Epithelial cell of proximal tubule (primary cell): ENCODE measurements around the gene VWA3B. TPM values are rescaled to one million over a fixed set of nuclear protein-coding genes. Genes with fewer than 3 reads are reported as not detected.
A peak's percentile ranks its signal among the peaks of the same experiment; 100 is the strongest.
"Not testable (repeated sequence)": the region's sequence is repeated elsewhere in the genome, so short reads cannot be mapped to it uniquely, and the experiment has no call there.

Source experiments
- DNase-seq: peaks from one replicate; pipeline ENCODE4 v3.0.0-alpha.2; 2011; ENCODE audit warnings: low read depth
- H3K4me3 ChIP-seq: 2 replicates; pipeline ENCODE4 v1.5.1; 2011; ENCODE audit warnings: low read depth, mild to moderate bottlenecking, low read length
- CTCF ChIP-seq: conservative IDR thresholded peaks from 2 replicates; pipeline ENCODE4 v1.5.1; 2012; ENCODE audit warnings: low read depth, mild to moderate bottlenecking, low read length
- total RNA-seq: library from RNA; depleted of rRNA; stranded (reverse); fragments of >200 nt; gene quantifications from 2 replicates; pipeline ENCODE4 v1.2.3, GENCODE V29; 2015

The VWA3B gene
- total RNA-seq, 1 donor from 2014 or later, result not detected

GRCh38 chr2:98263362-98263761 is 176.4 kb downstream of the VWA3B start:
- TF ChIP-seq CTCF, result no peak
- DNase-seq, result no peak

GRCh38 chr2:98268225-98268624 is 181.3 kb downstream of the VWA3B start:
- not testable (repeated sequence) for H3K4me3 ChIP-seq, DNase-seq

More at GRCh38 chr2:98263362-98263761, 176.4 kb downstream of the VWA3B start:
- no peak overlapping the region for H3K4me3 ChIP-seq

- no peak overlapping the region for H3K4me3 ChIP-seq
- peak; percentile 88 for TF ChIP-seq CTCF
- no peak for DNase-seq
These were observed 182.3 kb downstream of the VWA3B start for GRCh38 chr2:98269274-98269673.

GRCh38 chr2:98269830-98270229 is 182.9 kb downstream of the VWA3B start:
- H3K4me3 ChIP-seq, result no peak overlapping the region
- TF ChIP-seq CTCF, result no peak
- no peak for DNase-seq

- DNase-seq, result no peak
- no peak overlapping the region for H3K4me3 ChIP-seq
- no peak for TF ChIP-seq CTCF
These were observed 190.3 kb downstream of the VWA3B start for GRCh38 chr2:98277162-98277859.

- TF ChIP-seq CTCF, result no peak
- no peak overlapping the region for H3K4me3 ChIP-seq
- no peak for DNase-seq
These were observed 191.1 kb downstream of the VWA3B start for GRCh38 chr2:98278074-98278473.

- TF ChIP-seq CTCF, result no peak
- peak; percentile 42 for DNase-seq
These were observed 193.6 kb downstream of the VWA3B start for GRCh38 chr2:98280376-98281102.

More at GRCh38 chr2:98280376-98281102, 193.6 kb downstream of the VWA3B start:
- H3K4me3 ChIP-seq, result peak overlapping the region; percentile 23
